Measurements from ENCODE around the gene CMPK1.
"Not testable (repeated sequence)": the region's sequence is repeated elsewhere in the genome, so short reads cannot be mapped to it uniquely, and the experiment has no call there.

CMPK1 gene, protein sequence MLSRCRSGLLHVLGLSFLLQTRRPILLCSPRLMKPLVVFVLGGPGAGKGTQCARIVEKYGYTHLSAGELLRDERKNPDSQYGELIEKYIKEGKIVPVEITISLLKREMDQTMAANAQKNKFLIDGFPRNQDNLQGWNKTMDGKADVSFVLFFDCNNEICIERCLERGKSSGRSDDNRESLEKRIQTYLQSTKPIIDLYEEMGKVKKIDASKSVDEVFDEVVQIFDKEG

DNA sequence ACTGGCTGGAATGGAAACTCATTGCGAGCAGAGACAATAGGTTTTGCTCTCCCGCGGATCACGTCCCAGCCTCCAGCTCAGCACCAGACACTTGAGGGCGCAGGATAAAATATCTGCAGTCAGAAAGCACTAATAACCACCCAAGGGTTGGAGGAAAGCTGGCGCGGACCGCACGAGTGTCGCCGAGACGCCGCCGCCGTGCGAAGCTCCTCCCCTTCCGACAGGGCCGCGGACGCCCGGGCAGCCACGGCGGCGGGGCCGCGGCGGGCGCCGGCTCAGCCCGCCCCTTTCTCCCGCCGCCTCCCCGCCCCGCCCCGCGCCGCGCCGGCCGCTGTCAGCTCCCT, at the start of gene CMPK1:
Gene CMPK1 (plus strand): TSS at position 213 of the 344 bp plus-strand sequence. CDS start 156 bp downstream, outside the sequence.
- DNase-seq (ENCODE audit: low read depth) = peak; percentile 62

DNA sequence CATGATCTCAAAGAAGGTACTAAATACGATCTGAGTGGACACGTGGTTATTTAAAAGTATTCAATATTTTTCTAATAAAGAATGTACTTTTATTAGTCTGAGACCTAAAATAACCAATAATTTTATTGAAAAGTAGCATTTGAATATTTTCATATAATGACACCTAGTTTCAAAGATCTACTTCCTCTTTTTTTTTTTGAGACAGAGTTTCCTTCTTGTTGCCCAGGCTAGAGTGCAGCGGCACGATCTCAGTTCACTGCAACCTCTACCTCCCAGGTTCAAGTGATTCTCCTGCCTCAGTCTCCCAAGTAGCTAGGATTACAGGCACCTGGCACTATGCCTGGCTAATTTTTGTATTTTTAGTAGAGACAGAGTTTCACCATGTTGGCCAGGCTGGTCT, 45.5 kb upstream of the CMPK1 start:
- DNase-seq (ENCODE audit: low read depth) = not testable (repeated sequence)

DNA sequence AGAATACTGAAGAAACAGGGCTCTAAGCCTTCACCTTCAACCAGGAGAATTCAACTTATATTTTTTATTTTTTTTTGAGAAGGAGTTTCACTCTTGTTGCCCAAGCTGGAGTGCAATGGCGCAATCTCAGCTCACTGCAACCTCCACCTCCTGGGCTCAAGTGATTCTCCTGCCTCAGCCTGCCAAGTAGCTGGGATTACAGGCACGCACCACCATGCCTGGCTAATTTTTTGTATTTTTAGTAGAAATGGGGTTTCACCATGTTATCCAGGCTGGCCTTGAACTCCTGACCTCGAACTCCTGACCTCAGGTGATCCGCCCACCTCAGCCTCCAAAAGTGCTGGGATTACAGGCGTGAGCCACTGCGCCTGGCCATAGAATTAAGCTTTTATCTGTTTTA, 38.7 kb upstream of the CMPK1 start:
- DNase-seq (ENCODE audit: low read depth) = not testable (repeated sequence)

DNA sequence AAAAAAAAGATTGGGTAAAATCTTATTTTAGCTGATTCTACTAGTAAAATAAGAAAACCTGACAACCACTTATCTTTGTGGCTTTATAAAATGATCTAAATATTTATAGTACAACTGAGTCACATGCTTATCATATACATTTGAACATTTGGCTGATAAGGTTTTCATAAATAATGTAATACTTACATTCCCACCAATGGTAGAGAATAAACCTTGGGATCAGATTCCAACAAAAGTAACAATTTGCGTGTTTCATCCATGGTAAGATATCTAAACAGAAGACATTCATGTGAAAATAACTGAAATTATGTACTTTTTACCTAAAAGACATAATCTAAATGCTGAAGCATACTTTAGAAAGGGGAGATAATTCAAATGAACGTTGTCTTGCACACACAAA, 38.0 kb upstream of the CMPK1 start:
- no peak for DNase-seq (ENCODE audit: low read depth)

DNA sequence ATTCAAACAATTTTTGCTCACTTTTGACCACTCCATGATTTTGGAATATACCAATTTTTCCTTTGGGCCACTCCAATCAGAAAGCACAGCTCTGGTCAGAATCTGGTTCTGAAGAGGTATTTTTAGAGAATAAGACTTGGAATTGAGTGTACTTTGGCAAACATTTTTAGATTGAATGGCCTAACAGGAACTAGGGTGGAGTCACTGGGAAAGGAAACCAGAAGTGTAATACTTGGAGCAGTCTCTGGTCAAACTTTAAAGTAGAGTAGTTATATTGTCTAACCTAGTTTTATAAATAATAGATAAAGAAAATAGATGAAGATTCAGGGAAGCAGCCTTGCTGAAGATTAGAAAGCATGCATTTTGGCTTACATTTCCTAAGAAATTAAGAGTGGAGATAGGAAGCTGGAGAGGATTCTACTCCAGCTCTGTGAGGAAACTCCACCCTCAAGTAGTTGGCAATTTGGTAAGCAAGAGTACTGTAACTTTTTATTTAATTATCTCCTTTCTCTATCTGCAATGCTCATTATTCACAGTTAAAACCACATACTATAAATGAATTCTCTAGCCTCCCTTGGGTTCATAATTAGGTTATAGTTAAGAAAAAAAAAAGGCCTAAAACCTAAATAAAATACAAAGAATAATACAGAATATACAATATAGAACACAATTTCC, 35.4 kb upstream of the CMPK1 start:
- DNase-seq (ENCODE audit: low read depth) = no peak

DNA sequence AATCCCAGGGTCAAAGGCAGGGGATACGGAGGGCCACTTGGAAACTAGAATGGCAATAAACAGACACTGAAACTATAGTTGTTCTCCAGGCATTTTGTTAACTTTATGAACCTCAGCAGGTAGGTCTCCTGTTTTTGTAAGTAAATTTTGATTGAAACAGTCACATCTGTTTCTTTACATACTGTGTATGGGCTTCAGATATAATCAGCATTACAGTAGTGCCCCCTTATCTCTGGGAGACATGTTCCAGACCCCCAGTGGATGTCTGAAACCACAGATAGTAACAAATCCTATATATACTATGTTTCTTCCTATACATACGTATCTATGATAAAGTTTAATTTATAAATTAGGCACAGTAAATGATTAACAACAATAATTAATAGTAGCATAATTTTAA, 31.1 kb upstream of the CMPK1 start:
- no peak for DNase-seq (ENCODE audit: low read depth)

DNA sequence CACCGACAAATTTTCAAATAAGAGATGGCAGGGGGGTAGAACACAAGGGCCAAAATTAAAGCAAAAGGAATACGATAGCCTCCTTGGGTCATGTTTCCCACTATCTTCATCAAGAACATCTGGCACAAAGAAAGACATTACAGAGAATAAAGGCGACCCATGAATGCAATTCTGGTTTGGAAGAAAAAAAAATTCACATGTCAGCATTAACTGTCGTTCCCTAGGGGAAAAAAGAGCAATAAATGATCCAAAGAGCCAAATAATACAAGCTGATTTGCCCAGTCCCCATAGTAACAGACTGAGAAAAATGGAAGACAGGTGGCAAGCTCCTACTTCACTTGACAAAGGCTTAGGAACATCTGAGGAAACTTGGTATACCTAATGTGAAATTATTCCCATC, 24.2 kb upstream of the CMPK1 start:
- no peak for DNase-seq (ENCODE audit: low read depth)

DNA sequence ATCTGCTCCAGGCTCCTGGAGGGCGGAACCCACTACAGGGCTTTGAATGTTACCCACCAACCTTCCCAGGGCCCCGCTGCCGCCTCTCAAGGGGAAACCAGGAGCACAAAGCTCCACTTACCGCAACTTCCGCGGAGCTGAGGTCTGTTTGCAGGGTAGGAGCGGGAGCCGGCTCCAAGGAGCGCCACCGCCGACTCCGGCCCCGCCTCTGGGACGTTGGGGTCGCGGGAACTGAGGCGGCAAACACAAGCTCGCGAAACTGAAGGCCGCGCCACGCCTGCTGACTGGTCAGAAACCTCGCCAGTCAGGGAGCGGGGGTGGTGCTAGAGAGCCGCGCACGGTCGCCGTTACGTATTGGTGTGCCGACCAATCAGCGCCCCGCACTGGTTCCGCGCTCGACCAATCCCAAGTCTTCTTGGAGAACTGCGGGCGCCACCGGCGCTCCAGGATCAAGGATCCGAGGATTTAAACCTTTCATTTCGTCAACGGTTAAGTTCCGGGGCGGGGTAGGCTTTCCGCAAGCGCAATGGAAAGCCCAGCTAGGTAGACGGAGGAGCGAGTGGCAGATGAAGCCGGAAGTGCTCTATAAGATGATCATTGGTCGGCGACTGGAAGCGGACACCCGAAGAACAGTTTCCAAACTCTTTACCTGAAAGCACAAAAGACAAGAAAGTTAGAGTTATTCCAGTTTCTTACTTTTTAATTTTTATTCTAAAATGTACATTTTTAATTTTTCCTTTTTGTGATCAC, 19.5 kb upstream of the CMPK1 start, which contains the start of gene STIL:
Gene STIL (minus strand): TSS at position 233 of the 750 bp plus-strand sequence. CDS start 3,828 bp downstream, outside the sequence.
- peak; percentile 95 for DNase-seq (ENCODE audit: low read depth)

DNA sequence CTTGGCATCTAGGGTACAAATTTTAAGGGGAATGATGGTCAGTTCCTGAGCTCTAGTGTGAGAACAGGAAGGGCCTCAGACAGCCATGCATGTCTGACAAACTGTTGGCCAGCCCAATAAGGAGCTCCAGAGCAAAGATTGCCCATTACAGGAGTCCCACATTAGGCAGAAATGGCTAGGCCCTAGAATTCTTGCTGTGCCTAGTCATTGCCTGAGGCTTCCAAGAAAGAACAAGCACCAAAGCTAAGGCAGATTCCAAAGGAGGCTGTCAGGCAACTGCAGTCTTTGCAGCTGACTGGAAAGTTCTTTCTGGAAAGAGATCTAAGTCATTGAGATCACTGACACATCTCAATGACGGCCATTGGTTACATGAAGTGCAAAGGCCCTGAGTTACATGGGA, 15.7 kb upstream of the CMPK1 start:
- no peak for DNase-seq (ENCODE audit: low read depth)

DNA sequence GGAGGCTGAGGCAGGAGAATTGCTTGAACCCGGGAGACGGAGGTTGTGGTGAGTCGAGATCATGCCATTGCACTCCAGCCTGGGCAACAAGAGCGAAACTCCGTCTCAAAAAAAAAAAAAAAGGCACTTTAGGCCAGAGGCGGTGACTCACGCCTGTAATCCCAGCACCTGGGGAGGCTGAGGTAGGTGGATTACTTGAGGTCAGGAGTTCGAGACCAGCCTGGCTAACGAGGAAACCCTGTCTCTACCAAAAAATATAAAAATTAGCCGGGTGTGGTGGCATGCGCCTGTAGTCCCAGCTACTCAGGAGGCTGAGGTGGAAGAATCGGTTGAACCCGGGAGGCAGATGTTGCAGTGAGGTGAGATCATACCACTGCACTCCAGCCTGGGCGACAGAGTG, 13.6 kb upstream of the CMPK1 start:
- DNase-seq (ENCODE audit: low read depth) = not testable (repeated sequence)

DNA sequence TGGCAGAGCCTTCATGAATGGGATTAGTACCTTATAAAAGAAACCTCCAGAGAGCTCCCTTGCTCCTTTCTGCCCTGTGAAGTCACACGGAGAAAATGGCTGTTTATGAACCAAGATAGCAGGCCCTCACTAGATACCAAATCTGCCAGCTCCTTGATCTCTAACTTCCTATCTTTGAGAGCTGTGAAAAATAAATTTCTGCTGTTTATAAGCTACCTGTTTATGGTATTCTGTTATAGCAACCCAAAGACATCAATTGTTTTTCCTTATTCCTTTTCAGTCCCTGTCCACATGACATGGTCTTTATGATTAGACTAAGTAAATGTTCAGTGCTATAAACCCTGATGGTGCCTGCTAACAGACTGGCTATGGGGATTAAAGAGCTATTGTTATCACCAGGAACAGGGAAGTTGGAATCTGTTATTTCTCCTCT, 10.0 kb upstream of the CMPK1 start:
- DNase-seq (ENCODE audit: low read depth) = no peak

DNA sequence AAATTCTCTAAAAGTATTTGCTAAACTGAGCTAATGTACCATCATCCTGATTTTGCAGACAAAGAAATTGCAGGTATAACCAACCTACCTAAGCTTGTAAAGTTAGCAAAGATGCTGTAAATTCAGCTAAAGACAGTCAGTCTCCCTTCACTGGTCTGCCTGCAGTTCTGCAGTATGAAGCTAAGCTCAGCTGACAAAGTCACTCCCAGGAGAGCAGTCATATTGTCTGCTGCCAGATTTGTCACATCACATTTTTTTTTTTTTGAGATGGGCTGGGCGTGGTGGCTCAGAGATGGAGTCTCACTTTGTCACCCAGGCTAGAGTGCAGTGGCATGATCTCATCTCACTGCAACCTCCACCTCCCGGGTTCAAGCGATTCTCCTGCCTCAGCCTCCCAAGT, 8.9 kb upstream of the CMPK1 start:
- DNase-seq (ENCODE audit: low read depth) = no peak

DNA sequence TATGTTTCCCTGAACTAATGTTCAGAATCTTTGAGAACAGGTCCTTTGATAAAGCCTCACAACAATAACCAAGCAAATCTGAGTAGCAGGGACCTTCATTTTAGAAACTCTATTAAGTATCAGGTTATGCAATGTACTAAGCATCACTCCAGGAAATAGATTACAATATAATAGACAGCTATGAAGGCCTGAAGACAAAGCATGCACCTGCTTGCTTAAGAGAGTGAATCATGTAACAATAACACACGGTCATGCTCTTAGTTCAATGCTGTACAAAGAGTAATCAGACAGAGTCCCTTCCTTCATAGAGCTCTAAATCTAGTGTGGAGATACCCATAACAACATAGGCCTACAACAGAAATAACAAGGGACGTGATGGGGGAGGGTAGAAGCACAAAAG, 8.1 kb upstream of the CMPK1 start:
- no peak for DNase-seq (ENCODE audit: low read depth)

DNA sequence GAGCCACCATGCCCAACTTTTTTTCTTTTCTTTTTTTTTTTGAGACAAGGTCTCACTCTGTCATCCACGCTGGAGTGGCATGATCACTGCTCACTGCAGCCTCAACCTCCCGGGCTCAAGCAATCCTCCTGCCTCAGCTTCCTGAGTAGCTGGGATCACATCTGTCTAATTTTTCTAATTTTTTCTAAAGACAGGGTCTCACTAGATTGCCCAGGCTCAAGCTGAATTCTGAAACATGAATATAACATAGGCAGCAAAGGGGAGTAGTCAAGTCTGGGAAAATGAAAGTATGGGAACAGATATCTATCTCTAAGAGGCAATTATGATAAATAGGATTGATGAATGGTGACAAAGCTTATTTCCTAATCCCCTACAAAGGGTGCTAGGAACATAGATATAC, 7.3 kb upstream of the CMPK1 start:
- no peak for DNase-seq (ENCODE audit: low read depth)

DNA sequence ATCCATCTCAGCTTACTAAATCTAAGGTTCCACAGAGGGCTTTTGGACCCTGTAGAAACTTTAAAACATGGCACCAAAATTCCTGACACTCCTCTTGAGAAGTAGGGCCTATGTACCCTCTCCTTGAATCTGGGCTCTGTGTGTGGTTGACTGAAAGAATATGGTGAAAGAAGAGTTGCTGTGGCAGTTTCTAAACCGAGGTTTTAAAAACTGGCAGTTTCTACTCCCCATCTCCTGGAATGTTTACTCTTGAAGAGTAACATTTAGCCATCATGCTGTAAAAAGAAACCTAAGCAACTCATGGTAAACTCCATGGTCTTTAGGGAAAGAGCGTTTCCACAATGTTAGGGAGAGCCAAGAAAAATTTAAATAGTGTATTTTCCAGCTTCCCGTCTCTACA, 4.6 kb upstream of the CMPK1 start:
- no peak for DNase-seq (ENCODE audit: low read depth)

DNA sequence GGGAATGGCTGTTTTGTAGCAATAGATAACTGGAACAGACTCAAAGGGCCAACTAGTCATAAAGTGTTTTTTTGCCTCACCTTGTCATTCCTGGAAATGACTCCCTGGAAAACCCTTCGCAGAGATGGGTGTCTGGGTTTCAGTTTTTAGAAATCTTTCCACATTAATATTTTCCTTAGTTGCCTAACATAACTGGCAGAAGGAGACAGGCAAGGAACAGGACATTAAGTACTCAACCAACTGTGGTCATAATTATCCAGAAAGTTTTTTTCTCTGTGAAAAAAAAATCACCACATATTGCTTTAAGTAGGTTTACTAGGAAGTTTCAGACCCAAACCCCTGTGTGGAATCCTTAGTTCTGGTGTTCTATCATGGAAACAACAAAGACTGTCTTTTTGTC, 3.4 kb upstream of the CMPK1 start:
- DNase-seq (ENCODE audit: low read depth) = no peak

DNA sequence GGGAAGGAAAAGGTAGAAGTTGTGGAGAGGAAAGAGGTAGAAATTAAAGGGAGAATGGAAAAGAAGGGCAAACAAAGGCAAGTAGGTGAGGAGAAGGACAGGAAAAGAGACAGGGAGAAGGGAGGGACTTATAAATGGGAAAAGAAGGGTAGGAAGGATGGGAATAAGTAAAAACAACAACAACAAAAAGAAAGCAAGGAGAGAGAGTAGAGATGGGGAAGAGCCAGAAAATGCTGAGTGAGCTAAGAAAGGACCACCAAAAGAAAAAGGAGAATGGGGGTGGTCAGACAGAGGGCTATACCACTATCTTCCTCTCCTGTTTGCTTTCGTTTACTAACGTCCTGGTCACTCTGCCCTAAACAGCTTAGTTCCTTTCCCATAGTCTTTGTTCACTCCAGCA, 1.7 kb upstream of the CMPK1 start:
- no peak for DNase-seq (ENCODE audit: low read depth)

DNA sequence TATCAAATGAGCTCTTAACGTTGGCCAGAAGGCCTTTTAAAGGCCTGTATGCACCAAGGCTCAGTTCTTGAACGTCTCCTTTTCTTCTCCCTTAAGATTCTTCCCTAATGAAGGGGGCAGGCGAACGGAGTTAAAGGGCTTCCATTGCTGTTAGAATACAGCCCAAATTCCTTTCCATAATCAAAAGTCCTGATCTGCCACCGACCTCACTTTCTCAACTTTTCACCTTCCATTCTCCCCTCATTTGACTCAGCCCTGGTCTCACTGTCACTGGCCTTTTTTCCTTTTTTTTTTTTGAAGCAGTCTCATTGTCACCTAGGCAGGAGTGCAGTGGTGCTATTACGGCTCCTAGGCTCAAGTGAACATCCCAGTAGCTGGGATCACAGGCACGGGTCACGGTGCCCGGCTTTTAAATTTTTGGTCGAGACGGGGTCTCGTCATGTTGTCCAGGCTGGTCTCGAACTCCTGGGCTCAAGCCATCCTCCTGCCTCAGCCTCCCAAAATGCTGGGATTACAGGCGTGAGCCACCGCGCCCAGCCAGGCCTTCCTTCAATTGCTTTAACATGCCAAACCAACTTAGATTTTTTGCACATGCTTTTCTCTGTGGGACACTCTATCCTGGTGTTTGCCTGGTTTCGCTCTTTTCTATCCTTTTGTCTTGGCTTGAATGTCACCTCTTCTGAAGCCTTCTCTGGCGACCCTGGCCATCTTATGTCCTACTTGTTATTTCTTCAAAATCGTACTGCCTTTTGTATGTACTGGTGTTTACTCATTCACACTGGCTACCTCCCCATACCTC, 612 bp upstream of the CMPK1 start:
- no peak for DNase-seq (ENCODE audit: low read depth)

DNA sequence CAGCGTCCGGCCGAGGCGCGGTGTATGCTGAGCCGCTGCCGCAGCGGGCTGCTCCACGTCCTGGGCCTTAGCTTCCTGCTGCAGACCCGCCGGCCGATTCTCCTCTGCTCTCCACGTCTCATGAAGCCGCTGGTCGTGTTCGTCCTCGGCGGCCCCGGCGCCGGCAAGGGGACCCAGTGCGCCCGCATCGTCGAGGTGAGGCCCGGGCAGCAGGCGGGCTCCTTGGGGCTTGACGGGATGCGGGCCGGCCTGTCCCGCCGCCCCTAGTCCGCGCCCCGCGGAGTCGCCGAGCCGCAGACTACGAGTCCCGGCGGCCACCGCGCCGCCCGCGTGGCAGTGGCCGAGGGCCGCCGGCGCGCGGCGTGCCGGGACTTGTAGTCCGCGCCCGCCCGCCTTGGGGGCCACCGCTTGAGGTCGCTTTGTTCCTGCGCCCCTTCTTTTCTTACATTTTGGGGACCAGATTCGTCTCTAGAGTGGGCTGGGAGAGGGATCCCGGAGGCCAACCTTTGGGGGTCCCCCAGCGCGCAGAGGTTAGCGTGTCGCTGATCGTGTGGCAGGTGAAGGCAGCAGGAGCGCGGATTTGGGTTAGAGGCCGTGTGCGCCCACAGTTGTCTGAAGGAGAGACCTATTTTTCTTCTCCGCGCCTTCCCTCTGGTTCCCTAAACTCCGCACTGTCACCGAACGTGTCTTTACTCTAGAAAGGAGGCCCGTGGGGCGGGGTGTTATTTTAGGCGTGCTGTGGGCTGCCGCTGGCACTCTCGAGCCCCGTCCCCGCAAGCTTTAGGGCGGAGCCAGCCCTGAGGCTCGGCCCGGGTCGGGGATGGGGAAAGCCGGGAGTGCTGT, 553 bp downstream of the CMPK1 start:
- peak; percentile 47 for DNase-seq (ENCODE audit: low read depth)

DNA sequence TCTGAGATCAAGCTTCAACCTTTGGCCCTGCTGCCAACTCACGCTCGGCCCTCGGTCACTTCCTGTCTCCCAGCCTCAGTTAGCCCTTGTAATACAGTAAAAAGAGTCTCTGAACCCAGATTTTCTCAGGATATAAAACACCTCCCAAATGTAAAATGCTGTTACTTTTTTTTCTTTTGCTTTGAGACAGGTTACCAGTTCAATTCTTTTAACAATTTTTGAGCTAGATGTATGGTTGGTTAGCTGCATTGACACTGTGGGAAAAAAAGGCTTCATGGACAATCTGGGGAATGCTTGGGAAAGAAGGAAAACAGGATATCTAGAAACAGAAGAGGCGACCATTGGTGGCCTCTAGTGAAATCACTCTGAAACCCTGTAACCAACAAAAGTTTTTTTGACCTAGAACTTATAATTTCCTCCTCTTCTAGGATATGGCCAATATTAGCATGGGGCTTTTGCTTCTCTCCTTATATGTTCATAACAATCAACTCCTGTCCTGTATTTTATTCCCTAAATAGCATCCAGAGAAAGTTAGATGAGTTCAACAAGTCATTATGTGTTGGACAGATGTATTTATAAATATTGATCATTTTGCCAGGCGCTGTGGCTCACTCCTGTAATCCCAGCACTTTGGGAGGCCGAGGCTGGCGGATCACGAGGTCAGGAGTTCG, 1.3 kb downstream of the CMPK1 start:
- DNase-seq (ENCODE audit: low read depth) = no peak

DNA sequence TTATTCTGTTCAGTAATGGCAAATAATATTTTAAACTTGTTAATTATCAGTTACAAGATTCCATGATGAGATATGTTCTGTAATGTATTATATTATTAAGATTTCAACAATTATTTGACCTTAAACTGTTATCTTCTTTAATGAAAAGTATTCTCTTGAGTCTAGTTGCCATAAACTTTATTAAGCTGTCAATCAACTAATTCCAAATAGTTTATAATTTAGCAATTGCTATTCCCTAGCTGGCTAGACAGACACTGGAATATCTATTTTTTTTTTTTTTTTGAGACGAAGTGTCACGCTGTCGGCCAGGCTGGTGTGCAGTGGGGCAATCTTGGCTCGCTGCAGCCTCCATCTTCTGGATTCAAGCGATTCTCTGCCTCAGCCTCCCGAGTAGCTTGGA, 3.8 kb downstream of the CMPK1 start:
- DNase-seq (ENCODE audit: low read depth) = no peak

All from activated gamma-delta T cell treated with anti-CD3 and anti-CD28 coated beads, Interleukin-2, amount 50 U/mL, for 16 hours (primary cell).